ENCODE results near the gene EIF3B.

- no peak for TF ChIP-seq CTCF (IDR thresholded peaks at IDR 0.05; ENCODE audit: borderline replicate concordance, extremely low read depth, low read length, poor library complexity, severe bottlenecking)
- no peak for TF ChIP-seq EZH2 (IDR thresholded peaks at IDR 0.05; ENCODE audit: borderline replicate concordance, low read depth, low read length, severe bottlenecking)
These were observed 3.8 kb upstream of the EIF3B start for GRCh38 chr7:2350861-2351260.

All from DND-41 (cell line).